Breast epithelium (tissue), 3 donors: ENCODE measurements around the gene GLCE.

Experiments
- CTCF ChIP-seq, 3 donors: fragments of 450-650 bp; IDR thresholded peaks; one replicate each; pipeline ENCODE4 v1.5.1; 2016 to 2017; ENCODE audit warnings: antibody characterized with exemption in 3 of 3, mild to moderate bottlenecking in 3 of 3, moderate library complexity in 3 of 3
- POLR2A ChIP-seq: fragments of 450-650 bp; IDR thresholded peaks from one replicate; pipeline ENCODE4 v1.6.1; 2016; ENCODE audit warnings: antibody characterized with exemption, mild to moderate bottlenecking, moderate library complexity
- POLR2AphosphoS5 ChIP-seq, 3 donors: sonication (generic); formaldehyde crosslinking; IDR thresholded peaks; one replicate each; pipeline ENCODE4 v1.6.1; 2017; ENCODE audit warnings: antibody characterized with exemption in 3 of 3

- TF ChIP-seq POLR2AphosphoS5 (IDR thresholded peaks at IDR 0.05): no peak
- TF ChIP-seq CTCF (IDR thresholded peaks at IDR 0.05): no peak
- TF ChIP-seq POLR2A: no peak
Measured at GRCh38 chr15:69223083-69223813, 62.8 kb downstream of the GLCE start.
